Transverse colon (tissue), 3 donors: ENCODE results near the gene TXNL4B.

Experiments used
- CTCF ChIP-seq, 5 experiments: fragments of 200-600 bp in 3 of 5; fragments of 450-650 bp in 2 of 5; sonication (generic) in 3 of 5; IDR thresholded peaks; 1 replicate in 2 of 5; 2 replicates in 3 of 5; pipeline ENCODE4 v1.5.1; 2016 to 2017; ENCODE audit warnings: antibody characterized with exemption in 5 of 5, inconsistent platforms in 3 of 5, mild to moderate bottlenecking in 2 of 5, moderate library complexity in 1 of 5
- EP300 ChIP-seq: sonication (generic); formaldehyde crosslinking; IDR thresholded peaks from one replicate; pipeline ENCODE4 v1.6.1; 2017; ENCODE audit warnings: antibody characterized with exemption, low read depth

- TF ChIP-seq CTCF (IDR thresholded peaks at IDR 0.05) (no peak), EP300 (no peak)
These were observed 44.3 kb downstream of the TXNL4B start for GRCh38 chr16:72049110-72049509.
